MM.1S (cell line): ENCODE data around the gene KCNN2.

Source experiments
- EZH2 ChIP-seq: fragments of 300-600 bp; sonication (generic); optimal IDR thresholded peaks from 2 replicates; pipeline ENCODE3; 2017; ENCODE audit warnings: low read depth, mild to moderate bottlenecking, antibody characterized with exemption, low read length, mixed read lengths
- EZH2phosphoT487 ChIP-seq: fragments of 300-600 bp; sonication (generic); IDR thresholded peaks from 2 replicates; pipeline ENCODE4 v1.6.1; 2018; ENCODE audit warnings: antibody characterized with exemption, low read length
- TF ChIP-seq, protein P1 (sequence below): fragments of 300-600 bp; sonication (generic); IDR thresholded peaks from 2 replicates; pipeline ENCODE4 v1.5.1; 2016; ENCODE audit warnings: antibody characterized with exemption, low read length, mixed read lengths

DNA sequence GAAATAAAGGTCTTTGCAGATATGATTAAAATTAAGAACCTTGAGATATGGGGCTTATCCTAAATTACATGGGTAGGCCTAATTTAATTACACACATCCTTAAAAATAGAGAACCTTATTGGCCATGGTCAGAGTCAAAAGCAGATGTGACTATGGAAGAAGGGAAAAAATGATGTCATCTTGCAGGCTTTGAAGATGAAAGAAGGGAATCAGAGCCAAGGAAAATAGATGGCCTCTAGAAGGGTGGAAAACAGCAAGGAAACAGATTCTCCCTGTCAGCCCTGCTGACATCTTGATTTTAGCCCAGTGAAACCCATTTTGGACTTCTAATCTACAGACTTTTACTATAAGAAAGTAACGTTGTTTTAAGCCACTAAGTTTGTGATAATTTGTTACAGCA, 37.6 kb upstream of the KCNN2 start:
- TF ChIP-seq, protein P1, sequence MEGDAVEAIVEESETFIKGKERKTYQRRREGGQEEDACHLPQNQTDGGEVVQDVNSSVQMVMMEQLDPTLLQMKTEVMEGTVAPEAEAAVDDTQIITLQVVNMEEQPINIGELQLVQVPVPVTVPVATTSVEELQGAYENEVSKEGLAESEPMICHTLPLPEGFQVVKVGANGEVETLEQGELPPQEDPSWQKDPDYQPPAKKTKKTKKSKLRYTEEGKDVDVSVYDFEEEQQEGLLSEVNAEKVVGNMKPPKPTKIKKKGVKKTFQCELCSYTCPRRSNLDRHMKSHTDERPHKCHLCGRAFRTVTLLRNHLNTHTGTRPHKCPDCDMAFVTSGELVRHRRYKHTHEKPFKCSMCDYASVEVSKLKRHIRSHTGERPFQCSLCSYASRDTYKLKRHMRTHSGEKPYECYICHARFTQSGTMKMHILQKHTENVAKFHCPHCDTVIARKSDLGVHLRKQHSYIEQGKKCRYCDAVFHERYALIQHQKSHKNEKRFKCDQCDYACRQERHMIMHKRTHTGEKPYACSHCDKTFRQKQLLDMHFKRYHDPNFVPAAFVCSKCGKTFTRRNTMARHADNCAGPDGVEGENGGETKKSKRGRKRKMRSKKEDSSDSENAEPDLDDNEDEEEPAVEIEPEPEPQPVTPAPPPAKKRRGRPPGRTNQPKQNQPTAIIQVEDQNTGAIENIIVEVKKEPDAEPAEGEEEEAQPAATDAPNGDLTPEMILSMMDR = no peak
- no peak for TF ChIP-seq EZH2
- TF ChIP-seq EZH2phosphoT487 = no peak
